Ishikawa (cell line): ENCODE measurements around the gene PLCB3.

Experiments
- CEBPB ChIP-seq: IDR thresholded peaks from 2 replicates; pipeline ENCODE4 v1.6.1; 2012
- CREB1 ChIP-seq: IDR thresholded peaks from 2 replicates; pipeline ENCODE4 v1.6.1; 2012; ENCODE audit warnings: low read depth
- EGR1 ChIP-seq: IDR thresholded peaks from 2 replicates; pipeline ENCODE4 v1.6.1; 2012
- EP300 ChIP-seq: IDR thresholded peaks from 2 replicates; pipeline ENCODE4 v1.6.1; 2012; ENCODE audit warnings: borderline replicate concordance
- RAD21 ChIP-seq: IDR thresholded peaks from 2 replicates; pipeline ENCODE4 v1.6.1; 2012; ENCODE audit warnings: low read depth
- TAF1 ChIP-seq: IDR thresholded peaks from 2 replicates; pipeline ENCODE4 v1.6.1; 2012; ENCODE audit warnings: low read depth, mild to moderate bottlenecking
- TCF12 ChIP-seq: IDR thresholded peaks from 2 replicates; pipeline ENCODE4 v1.6.1; 2012; ENCODE audit warnings: low read depth
- TEAD4 ChIP-seq: IDR thresholded peaks from 2 replicates; pipeline ENCODE4 v1.6.1; 2012
- YY1 ChIP-seq: IDR thresholded peaks from 2 replicates; pipeline ENCODE4 v1.6.1; 2012; ENCODE audit warnings: low read depth
- TF ChIP-seq, protein P1 (sequence below): IDR thresholded peaks from 2 replicates; pipeline ENCODE4 v1.6.1; 2012
- TF ChIP-seq, protein P2 (sequence below): IDR thresholded peaks from 2 replicates; pipeline ENCODE4 v1.6.1; 2012

DNA sequence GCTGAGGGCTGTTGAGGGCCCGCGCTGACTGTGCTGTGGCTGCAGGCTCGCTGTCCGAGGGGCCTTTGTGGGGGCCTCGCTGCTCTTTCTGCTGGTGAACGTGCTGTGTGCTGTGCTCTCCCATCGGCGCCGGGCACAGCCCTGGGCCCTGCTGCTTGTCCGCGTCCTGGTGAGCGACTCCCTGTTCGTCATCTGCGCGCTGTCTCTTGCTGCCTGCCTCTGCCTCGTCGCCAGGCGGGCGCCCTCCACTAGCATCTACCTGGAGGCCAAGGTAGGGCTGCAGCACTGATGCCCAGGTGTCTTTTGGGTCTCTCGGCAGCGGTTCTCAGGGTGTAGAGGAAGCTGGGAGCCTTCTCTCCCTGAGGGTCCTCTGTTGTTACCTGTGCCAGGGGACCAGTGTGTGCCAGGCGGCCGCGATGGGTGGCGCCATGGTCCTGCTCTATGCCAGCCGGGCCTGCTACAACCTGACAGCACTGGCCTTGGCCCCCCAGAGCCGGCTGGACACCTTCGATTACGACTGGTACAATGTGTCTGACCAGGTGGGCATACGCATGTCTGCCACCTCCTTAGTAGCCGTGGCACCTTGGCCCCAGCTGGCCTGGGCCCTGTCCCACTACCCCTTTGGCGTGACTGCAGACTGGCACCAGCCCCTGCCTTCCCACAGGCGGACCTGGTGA lies 36.5 kb downstream of the PLCB3 start:
- TF ChIP-seq, protein P1, sequence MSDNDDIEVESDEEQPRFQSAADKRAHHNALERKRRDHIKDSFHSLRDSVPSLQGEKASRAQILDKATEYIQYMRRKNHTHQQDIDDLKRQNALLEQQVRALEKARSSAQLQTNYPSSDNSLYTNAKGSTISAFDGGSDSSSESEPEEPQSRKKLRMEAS = no peak
- TF ChIP-seq EGR1 (no peak), TAF1 (no peak), RAD21 (no peak), CREB1 (no peak), EP300 (no peak), YY1 (no peak), TCF12 (no peak), CEBPB (no peak), TEAD4 (no peak)
- TF ChIP-seq, protein P2, sequence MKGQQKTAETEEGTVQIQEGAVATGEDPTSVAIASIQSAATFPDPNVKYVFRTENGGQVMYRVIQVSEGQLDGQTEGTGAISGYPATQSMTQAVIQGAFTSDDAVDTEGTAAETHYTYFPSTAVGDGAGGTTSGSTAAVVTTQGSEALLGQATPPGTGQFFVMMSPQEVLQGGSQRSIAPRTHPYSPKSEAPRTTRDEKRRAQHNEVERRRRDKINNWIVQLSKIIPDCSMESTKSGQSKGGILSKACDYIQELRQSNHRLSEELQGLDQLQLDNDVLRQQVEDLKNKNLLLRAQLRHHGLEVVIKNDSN = no peak
